ENCODE measurements around the gene ADAM17.
"Not testable (repeated sequence)": the region's sequence is repeated elsewhere in the genome, so short reads cannot be mapped to it uniquely, and the experiment has no call there.

ADAM17 gene

GRCh38 chr2:9565436-9566153 is 10.0 kb upstream of the ADAM17 start:
- peak; percentile 78 for DNase-seq

GRCh38 chr2:9560628-9561027 is 5.0 kb upstream of the ADAM17 start:
- peak; percentile 84 for DNase-seq

GRCh38 chr2:9558948-9559381 is 3.3 kb upstream of the ADAM17 start:
- no peak for DNase-seq

GRCh38 chr2:9556121-9556743 is 602 bp upstream of the ADAM17 start:
- no peak for DNase-seq

GRCh38 chr2:9554921-9555296 is 721 bp downstream of the ADAM17 start:
- peak; percentile 63 for DNase-seq

GRCh38 chr2:9552219-9553178 is 3.1 kb downstream of the ADAM17 start:
- no peak for DNase-seq

- DNase-seq: not testable (repeated sequence)
These were observed 4.7 kb downstream of the ADAM17 start for GRCh38 chr2:9550859-9551391.

- DNase-seq: no peak
These were observed 6.2 kb downstream of the ADAM17 start for GRCh38 chr2:9549420-9549819.

- no peak for DNase-seq
These were observed 7.1 kb downstream of the ADAM17 start for GRCh38 chr2:9548506-9548905.

- no peak for DNase-seq
These were observed 8.2 kb downstream of the ADAM17 start for GRCh38 chr2:9547262-9547991.

- no peak for DNase-seq
These were observed 10.1 kb downstream of the ADAM17 start for GRCh38 chr2:9545502-9545901.

- DNase-seq: no peak
These were observed 12.1 kb downstream of the ADAM17 start for GRCh38 chr2:9543557-9543956.

GRCh38 chr2:9539531-9539930 is 16.1 kb downstream of the ADAM17 start:
- DNase-seq: no peak

GRCh38 chr2:9538000-9538507 is 17.6 kb downstream of the ADAM17 start:
- no peak for DNase-seq

- no peak for DNase-seq
These were observed 19.1 kb downstream of the ADAM17 start for GRCh38 chr2:9536504-9536903.

- DNase-seq: no peak
These were observed 20.5 kb downstream of the ADAM17 start for GRCh38 chr2:9535177-9535576.

- no peak for DNase-seq
These were observed 22.0 kb downstream of the ADAM17 start for GRCh38 chr2:9533663-9534062.

GRCh38 chr2:9532421-9532820 is 23.2 kb downstream of the ADAM17 start:
- DNase-seq: no peak

- DNase-seq: no peak
These were observed 27.4 kb downstream of the ADAM17 start for GRCh38 chr2:9527995-9528787.

GRCh38 chr2:9525266-9525665 is 30.4 kb downstream of the ADAM17 start:
- DNase-seq: no peak

GRCh38 chr2:9524291-9524690 is 31.3 kb downstream of the ADAM17 start:
- no peak for DNase-seq

- DNase-seq: no peak
These were observed 36.4 kb downstream of the ADAM17 start for GRCh38 chr2:9519250-9519649.
